Measurements from ENCODE around the gene NTHL1.

Gene NTHL1

DNA sequence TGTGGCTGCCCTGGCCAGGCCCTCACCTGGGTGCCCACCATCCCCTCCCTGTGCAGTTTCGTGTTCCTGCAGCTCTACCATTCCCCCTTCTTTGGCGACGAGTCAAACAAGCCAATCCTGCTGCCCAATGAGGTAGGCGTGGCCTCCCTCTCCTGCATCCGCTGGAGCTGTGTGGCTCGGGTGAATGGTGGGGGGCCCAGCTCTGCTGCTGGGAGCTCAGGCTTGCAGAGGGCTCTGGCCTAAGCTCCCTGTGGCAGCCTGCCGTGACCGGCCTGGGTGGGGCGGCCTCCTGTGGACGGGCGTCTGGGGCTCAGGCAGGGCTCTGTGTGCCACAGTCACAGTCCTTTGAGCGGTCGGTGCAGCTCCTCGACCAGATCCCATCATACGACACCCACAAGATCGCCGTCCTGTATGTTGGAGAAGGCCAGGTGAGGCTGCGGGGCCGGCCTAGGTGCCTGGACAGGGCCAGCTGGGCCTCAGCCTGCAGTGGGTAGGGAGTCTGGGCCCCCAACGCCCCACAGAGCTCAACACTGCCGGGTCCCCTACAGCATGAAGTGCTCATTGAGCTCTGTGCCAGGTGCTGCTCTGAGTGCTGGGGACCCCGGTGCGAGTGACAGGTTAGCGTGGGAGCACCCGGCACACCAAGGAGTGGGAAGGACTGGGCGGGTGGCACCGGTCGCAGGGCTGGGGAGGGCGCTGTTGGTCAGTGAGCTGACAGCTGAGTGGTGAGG is 37.4 kb upstream of the NTHL1 start:
- no peak for DNase-seq (ENCODE audit: low read depth in 2 of 3, low spot score in 2 of 3)

DNA sequence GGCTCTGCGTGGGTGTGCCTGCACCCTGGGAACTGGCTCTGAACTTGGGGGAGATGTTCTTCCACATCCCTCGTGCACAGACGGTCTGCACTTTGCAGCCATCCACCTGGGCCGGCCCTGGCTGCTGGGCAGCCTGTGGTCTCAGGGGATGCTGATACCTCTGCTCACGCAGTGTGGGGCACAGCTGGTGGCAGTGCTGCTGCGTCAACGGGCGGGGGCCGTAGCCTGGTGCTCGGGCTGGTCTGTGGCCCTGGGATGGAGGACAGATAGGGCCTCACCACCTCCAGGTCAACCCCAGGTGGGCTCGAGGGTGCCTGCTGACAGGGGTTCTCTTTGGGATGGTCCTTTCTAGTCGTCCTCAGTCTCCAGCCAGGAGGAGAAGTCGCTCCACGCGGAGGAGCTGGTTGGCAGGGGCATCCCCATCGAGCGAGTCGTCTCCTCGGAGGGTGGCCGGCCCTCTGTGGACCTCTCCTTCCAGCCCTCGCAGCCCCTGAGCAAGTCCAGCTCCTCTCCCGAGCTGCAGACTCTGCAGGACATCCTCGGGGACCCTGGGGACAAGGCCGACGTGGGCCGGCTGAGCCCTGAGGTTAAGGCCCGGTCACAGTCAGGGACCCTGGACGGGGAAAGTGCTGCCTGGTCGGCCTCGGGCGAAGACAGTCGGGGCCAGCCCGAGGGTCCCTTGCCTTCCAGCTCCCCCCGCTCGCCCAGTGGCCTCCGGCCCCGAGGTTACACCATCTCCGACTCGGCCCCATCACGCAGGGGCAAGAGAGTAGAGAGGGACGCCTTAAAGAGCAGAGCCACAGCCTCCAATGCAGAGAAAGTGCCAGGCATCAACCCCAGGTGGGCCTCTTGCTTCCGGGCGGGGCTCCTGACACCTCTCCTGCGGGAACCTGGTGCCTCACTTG is 36.5 kb upstream of the NTHL1 start:
- DNase-seq (ENCODE audit: low read depth in 2 of 3, low spot score in 2 of 3), result no peak

GRCh38 chr16:2083409-2083808 is 35.8 kb upstream of the NTHL1 start:
- no peak for DNase-seq (ENCODE audit: low read depth in 2 of 3, low spot score in 2 of 3)

DNA sequence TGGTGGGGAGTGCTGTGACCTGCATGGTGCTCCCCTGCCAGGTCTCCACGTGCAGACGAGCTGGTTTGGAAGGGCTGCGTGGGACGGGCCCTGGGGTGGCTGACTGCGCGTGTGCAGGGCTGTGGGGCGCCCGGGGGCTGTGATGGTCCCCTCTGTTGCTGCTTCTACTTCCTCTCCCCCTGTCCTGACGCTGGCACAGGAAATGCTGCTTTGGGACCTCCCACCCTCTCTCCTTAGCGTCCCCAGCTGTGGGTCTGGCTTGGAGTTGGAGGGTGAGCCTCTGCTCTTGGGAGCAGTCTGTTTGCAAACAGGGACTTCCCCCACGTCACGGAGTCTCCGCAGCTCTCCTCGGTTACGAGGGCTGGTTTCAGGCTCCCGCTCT is 35.3 kb upstream of the NTHL1 start:
- DNase-seq (ENCODE audit: low read depth in 2 of 3, low spot score in 2 of 3), result no peak

- no peak for DNase-seq (ENCODE audit: low read depth in 2 of 3, low spot score in 2 of 3)
Observed at GRCh38 chr16:2082171-2082982, 34.7 kb upstream of the NTHL1 start.

DNA sequence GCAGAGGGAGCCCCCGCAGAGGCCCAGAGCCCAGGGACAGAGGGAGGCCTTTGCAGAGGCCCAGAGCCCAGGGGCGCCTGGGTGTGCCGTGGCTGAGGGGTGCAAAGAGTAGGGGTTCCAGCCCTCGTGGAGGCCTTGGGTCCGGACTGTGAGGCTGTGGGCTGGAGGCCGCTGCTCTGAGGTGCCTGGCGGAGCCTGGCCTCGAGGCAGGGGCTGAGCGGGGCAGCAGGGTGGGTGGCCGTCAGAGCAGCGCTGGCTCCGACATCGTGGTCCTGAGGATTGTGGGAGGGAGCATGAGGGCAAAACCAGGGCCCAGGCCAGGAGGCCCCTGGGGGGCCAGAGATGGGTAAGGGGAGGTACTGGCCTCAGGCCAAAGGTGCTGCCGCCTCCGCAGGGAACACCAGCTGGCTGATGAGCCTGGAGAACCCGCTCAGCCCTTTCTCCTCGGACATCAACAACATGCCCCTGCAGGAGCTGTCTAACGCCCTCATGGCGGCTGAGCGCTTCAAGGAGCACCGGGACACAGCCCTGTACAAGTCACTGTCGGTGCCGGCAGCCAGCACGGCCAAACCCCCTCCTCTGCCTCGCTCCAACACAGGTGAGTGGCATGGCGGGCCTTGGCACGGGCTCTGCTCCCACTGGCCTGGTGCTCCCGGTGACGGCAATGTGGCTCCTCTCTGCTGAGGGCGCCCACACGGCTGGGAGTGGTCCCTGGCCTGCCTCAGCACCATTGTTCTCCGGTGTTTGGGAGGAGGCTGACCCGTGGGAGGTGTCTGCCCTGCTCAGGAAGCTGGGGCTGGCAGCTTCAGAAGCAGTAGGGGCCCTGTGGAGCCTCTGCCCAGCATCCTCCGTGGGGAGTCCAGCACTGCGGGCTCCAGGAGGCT is 33.8 kb upstream of the NTHL1 start:
- no peak for DNase-seq (ENCODE audit: low read depth in 2 of 3, low spot score in 2 of 3)

DNA sequence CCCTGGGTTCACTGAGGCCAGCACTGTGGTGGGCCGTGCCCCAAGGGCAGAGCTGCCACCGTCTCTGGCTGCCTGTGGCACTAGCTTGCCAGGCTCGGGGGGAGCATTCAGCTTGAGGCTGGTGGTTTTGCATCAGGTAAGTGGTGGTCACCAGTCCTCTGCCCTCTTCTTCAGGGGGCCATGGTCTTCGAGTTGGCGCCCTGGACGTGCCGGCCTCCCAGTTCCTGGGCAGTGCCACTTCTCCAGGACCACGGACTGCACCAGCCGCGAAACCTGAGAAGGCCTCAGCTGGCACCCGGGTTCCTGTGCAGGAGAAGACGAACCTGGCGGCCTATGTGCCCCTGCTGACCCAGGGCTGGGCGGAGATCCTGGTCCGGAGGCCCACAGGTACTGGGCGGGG is 32.4 kb upstream of the NTHL1 start:
- no peak for DNase-seq (ENCODE audit: low read depth in 2 of 3, low spot score in 2 of 3)

- DNase-seq (ENCODE audit: low read depth in 2 of 3, low spot score in 2 of 3), result no peak
Observed at GRCh38 chr16:2079311-2079800, 31.7 kb upstream of the NTHL1 start.

DNA sequence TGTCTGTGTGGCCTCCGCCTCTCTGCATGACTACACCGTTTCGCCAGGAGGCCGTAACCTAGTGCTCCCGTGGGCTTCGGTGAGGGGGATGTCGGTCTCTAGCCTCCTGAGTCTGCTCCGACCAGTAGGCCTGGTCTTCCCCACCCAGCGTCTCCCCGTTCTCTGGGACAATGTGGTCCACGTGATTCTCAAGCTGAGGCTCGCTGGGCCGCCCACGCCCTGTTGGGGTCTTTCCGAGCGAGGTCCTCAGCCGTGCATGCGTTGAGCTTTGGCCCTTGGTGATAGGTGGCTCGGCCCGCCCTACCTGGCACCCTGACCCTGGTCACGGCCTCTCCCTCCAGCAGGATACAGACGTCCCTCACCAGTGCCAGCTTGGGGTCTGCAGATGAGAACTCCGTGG is 31.1 kb upstream of the NTHL1 start:
- DNase-seq (ENCODE audit: low read depth in 2 of 3, low spot score in 2 of 3), result no peak

- DNase-seq (ENCODE audit: low read depth in 2 of 3, low spot score in 2 of 3), result no peak
Observed at GRCh38 chr16:2078096-2078495, 30.5 kb upstream of the NTHL1 start.

GRCh38 chr16:2077696-2078095 is 30.1 kb upstream of the NTHL1 start:
- DNase-seq (ENCODE audit: low read depth in 2 of 3, low spot score in 2 of 3), result no peak

DNA sequence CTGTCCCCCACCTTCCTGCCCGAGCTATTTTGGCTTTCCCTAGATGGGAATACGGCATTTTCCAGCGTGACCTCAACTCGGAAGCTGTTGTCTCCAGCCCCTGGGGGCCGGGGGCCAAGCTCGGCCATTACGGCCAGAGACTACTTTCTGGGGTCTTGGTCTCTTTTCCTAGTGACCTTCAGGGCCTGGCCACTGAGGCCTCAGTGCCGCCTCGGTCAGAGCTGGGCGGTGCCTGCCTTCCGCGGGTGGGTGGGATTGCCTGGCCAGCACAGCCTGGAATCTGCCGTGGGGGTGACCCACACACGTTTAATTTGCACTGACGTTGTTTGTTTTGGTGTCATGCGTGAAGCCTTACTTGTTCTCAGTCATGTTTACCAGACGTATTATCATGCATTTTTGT is 29.4 kb upstream of the NTHL1 start:
- DNase-seq (ENCODE audit: low read depth in 2 of 3, low spot score in 2 of 3), result no peak

DNA sequence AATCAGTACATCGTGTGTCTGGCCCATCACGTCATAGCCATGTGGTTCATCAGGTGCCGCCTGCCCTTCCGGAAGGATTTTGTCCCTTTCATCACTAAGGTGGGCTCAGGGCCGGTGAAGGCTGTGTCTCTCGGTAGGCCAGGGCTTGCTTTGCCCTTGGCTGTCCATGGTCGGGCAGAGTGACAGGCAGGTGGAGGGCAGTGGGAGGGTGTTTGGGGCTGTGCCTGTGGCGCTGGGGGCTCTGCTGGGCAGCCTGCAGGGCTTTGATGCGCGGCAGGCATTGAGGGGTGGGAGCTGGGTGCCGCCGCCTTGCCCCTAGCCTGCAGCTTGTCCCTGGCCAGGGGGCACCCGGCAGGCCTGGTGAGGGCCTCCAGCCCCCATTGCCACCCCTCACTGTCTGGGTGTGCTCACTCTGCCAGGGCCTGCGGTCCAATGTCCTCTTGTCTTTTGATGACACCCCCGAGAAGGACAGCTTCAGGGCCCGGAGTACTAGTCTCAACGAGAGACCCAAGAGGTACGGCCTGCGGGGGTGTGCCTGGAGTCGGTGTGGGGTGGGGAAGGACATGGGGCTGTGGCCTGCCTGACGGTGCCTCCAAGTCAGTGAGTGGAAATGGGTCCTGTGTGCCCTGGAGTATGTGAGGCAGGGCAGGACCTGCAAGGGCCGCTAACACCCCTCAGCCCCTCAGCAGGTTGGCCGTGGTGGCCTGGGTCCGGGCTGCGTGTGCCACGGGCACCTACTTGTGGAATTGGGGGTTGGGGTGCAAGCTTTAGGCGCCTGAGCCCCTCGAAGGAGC is 28.6 kb upstream of the NTHL1 start:
- DNase-seq (ENCODE audit: low read depth in 2 of 3, low spot score in 2 of 3), result no peak

- no peak for DNase-seq (ENCODE audit: low read depth in 2 of 3, low spot score in 2 of 3)
Observed at GRCh38 chr16:2075631-2076030, 28.0 kb upstream of the NTHL1 start.

DNA sequence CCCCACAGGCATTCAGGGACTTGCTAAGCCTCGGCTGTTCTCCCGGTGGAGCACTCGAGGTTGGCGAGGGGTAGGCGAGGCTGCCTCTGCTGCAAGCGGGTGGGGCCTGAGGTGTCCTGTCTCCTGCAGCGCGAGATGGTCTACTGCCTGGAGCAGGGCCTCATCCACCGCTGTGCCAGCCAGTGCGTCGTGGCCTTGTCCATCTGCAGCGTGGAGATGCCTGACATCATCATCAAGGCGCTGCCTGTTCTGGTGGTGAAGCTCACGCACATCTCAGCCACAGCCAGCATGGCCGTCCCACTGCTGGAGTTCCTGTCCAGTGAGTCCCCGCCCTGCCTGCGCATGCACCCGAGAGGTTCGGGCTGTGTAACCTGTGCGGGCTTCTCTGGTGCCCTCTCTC is 26.4 kb upstream of the NTHL1 start:
- no peak for DNase-seq (ENCODE audit: low read depth in 2 of 3, low spot score in 2 of 3)

DNA sequence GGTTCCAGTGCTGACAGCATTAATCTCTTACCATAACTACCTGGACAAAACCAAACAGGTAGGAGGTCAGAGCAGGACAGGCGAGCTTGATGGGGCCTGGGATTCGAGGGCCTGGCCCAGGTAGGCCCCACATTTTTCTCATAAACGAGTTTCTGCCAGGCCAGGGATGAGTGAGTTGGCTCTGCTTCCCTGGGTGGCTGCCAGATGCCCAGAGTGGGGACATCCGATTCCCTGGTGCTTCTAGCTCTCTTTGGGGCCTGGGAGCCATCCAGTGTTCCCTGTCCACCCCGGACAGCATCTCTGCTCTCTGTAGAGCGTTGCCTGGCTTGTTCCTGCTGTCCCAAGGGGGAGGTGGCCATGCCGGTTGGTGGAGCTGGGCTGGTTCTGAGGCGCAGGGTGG is 25.3 kb upstream of the NTHL1 start:
- no peak for DNase-seq (ENCODE audit: low read depth in 2 of 3, low spot score in 2 of 3)

DNA sequence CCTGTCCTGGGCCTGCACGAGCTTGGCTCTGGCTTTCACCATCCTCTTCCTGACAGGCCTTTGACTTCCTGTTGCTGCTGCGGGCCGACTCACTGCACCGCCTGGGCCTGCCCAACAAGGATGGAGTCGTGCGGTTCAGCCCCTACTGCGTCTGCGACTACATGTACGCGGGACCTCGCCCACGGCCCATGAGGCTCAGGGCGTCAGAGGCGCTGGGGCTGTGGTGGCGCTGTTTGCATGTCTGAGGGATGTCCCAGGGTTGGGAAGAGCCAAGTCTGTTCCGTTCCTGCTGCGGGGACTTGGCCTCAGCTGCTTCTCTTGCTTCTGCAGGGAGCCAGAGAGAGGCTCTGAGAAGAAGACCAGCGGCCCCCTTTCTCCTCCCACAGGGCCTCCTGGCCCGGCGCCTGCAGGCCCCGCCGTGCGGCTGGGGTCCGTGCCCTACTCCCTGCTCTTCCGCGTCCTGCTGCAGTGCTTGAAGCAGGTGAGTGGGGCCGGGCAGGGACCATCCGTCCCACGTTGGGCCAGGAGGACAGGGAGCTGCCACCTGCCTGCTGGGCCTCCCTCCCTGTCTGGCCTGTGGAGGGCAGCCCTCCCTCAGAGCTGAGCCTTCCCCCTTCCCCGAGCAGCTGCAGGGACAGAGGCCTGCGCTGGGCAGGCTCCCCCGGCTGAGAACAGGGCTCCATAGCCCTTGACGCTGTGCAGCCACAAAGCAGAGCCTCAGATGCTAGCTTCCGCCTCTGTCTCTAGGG is 24.0 kb upstream of the NTHL1 start:
- no peak for DNase-seq (ENCODE audit: low read depth in 2 of 3, low spot score in 2 of 3)

DNA sequence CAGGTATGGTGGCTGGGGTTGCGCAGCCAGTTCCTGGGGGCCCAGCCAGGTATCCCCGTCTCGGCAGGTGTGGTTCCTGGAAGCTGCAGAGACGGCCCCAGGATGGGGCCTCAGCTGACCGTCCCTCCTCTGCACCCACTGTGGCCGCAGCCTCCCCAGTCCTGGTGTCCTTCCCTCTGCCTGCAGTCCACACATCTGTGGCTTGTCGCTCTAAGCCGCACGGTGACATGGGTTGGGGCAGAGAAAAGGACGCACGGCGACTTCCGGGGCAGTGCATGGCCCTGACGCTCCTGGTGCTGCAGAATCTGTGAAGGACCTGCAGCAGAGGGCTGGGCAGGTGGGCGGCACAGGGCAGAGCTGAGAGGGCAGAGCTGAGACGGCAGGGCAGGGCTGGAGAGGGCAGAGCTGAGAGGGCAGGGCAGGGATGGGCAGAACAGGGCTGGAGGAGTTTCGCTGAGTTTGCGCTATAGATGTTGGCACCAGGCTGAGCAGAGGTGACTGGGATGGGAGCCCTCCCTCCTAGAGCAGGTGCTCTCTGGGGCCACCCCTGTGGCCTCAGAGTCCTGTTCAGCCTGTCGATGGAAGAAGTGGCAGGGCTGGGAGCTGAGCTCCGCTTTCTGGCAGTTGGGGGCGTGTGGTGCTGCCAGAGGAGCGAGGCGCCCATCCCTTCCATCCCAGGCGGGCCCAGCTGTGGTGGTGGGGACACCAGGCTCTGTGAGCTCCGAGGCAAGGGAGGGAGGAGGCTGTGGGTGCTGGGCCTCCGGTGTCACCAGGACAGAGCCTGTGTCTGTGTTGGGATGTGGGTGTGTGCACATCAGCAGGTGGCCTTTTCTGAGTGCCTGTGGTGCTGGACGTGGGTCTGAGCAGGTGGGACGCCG is 23.2 kb upstream of the NTHL1 start:
- DNase-seq (ENCODE audit: low read depth in 2 of 3, low spot score in 2 of 3), result no peak
